ENCODE data around the gene IQGAP3. TPM values are rescaled to one million over a fixed set of nuclear protein-coding genes. Genes with fewer than 3 reads are reported as not detected.

IQGAP3 gene
- total RNA-seq, 2 donors from 2014 or later: 28.6 to 36.9 TPM

DNA sequence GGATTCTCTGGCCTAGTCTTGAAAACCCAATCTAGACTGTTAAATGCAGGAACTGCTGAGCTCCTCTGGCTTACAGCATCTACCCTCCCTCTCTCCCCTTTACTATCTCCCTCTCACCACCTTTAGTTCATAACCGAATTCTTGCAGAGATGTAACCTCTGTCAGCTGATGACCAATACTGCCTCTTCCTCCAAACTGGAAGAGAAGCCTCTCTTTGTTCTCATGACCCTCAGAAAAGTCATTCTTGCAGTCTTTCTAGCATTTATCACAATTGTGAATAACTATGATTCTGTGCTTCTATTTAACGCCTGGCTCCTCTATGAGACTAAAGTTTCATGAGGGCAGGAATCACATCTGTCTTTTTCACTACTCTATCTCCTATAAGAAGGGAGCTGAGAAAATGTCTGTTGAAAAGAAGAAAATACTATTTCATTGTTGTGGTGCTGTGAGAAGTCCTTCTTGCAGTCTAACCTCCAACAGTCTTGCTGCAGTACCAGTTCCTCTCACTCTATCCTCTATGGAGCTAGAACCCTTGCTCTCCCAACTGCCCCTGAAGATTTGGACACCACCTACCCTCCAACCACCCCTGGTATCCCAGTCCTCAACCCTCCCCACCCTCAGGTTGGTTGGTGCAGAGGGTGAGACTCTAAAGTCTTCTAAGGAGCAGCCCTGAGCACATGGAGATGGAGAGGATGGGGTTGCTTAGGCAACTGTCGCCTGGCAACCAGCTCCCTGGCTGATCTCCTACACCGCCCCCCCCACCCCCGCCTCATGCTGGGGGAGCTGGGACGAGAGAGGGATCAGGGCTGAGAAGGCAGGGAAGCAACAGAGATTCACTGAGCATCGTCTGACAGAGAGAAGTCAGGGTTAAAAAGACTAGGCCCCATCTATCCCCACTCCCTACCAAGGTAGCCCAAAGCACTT, 85.7 kb downstream of the IQGAP3 start:
- H3K36me3 Mint-ChIP-seq (ENCODE audit: low read depth): peaks cover 10% of the 10 kb centered on the region
- DNase-seq: no peak
- no peak overlapping the region for H3K27ac Mint-ChIP-seq
- no peak overlapping the region for H3K4me3 Mint-ChIP-seq
- Histone ChIP-seq H3K9ac (ENCODE audit: extremely low read depth, low read length, poor library complexity, severe bottlenecking) (no peak overlapping the region), H3K27me3 (ENCODE audit: control insufficient read depth, insufficient read depth, low read length, poor library complexity, severe bottlenecking) (no peaks in the 10 kb centered on the region), H3K4me1 (ENCODE audit: control insufficient read depth, insufficient read depth, low read length) (peaks cover 13% of the 10 kb centered on the region), H3K27ac (ENCODE audit: low read depth, low read length) (no peak overlapping the region), H3K4me3 (ENCODE audit: low read length) (no peak overlapping the region), H3K36me3 (ENCODE audit: control insufficient read depth, insufficient read depth, low read length) (no peaks in the 10 kb centered on the region), H3K9me3 (ENCODE audit: control insufficient read depth, low read length) (no peaks in the 10 kb centered on the region)
- no peaks in the 10 kb centered on the region for H3K9me3 Mint-ChIP-seq
- WGBS, 2 experiments (ENCODE audit: insufficient coverage in 1 of 2, insufficient read length in 1 of 2): 90 to 100% methylated on average over 1 to 7 of the region's 7 CpGs
- no peaks in the 10 kb centered on the region for H3K27me3 Mint-ChIP-seq (ENCODE audit: insufficient read depth)
- TF ChIP-seq, protein P1, sequence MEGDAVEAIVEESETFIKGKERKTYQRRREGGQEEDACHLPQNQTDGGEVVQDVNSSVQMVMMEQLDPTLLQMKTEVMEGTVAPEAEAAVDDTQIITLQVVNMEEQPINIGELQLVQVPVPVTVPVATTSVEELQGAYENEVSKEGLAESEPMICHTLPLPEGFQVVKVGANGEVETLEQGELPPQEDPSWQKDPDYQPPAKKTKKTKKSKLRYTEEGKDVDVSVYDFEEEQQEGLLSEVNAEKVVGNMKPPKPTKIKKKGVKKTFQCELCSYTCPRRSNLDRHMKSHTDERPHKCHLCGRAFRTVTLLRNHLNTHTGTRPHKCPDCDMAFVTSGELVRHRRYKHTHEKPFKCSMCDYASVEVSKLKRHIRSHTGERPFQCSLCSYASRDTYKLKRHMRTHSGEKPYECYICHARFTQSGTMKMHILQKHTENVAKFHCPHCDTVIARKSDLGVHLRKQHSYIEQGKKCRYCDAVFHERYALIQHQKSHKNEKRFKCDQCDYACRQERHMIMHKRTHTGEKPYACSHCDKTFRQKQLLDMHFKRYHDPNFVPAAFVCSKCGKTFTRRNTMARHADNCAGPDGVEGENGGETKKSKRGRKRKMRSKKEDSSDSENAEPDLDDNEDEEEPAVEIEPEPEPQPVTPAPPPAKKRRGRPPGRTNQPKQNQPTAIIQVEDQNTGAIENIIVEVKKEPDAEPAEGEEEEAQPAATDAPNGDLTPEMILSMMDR (conservative IDR thresholded peaks at IDR 0.05): no peak
- peaks cover 22% of the 10 kb centered on the region for H3K4me1 Mint-ChIP-seq

DNA sequence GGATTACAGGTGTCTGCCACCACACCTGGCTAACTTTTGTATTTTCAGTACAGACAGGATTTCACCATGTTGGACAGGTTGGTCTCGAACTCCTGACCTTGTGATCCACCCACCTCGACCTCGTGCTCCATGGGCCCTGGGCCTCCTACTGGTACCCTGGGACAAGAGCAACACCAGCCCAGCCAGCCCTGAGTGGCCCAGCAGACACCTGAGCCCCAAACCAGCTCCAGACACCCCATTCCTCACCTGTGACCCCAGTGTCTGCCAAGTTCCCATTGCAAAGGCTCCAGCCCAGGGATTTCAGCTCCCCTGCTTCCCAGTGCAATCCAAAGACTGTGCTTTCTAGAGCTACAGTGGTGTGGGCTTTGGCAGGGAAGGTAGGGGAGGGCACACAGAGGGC, 86.4 kb downstream of the IQGAP3 start:
- H3K27ac ChIP-seq (ENCODE audit: low read depth, low read length): no peak overlapping the region
- Mint-ChIP-seq H3K4me3 (no peak overlapping the region), H3K36me3 (ENCODE audit: low read depth) (peaks cover 12% of the 10 kb centered on the region), H3K27me3 (ENCODE audit: insufficient read depth) (no peaks in the 10 kb centered on the region), H3K4me1 (peaks cover 21% of the 10 kb centered on the region), H3K27ac (no peak overlapping the region), H3K9me3 (no peaks in the 10 kb centered on the region)
- H3K4me3 ChIP-seq (ENCODE audit: low read length): no peak overlapping the region
- H3K27me3 ChIP-seq (ENCODE audit: control insufficient read depth, insufficient read depth, low read length, poor library complexity, severe bottlenecking): no peaks in the 10 kb centered on the region
- no peak overlapping the region for H3K9ac ChIP-seq (ENCODE audit: extremely low read depth, low read length, poor library complexity, severe bottlenecking)
- no peak for DNase-seq
- peaks cover 4% of the 10 kb centered on the region for H3K36me3 ChIP-seq (ENCODE audit: control insufficient read depth, insufficient read depth, low read length)
- peaks cover 13% of the 10 kb centered on the region for H3K4me1 ChIP-seq (ENCODE audit: control insufficient read depth, insufficient read depth, low read length)
- H3K9me3 ChIP-seq (ENCODE audit: control insufficient read depth, low read length): no peaks in the 10 kb centered on the region
- WGBS, 2 experiments (ENCODE audit: insufficient coverage in 1 of 2, insufficient read length in 1 of 2): 90 to 93% methylated on average over 2 to 3 of the region's 3 CpGs
- TF ChIP-seq, protein P1 (conservative IDR thresholded peaks at IDR 0.05): peak; percentile 10

DNA sequence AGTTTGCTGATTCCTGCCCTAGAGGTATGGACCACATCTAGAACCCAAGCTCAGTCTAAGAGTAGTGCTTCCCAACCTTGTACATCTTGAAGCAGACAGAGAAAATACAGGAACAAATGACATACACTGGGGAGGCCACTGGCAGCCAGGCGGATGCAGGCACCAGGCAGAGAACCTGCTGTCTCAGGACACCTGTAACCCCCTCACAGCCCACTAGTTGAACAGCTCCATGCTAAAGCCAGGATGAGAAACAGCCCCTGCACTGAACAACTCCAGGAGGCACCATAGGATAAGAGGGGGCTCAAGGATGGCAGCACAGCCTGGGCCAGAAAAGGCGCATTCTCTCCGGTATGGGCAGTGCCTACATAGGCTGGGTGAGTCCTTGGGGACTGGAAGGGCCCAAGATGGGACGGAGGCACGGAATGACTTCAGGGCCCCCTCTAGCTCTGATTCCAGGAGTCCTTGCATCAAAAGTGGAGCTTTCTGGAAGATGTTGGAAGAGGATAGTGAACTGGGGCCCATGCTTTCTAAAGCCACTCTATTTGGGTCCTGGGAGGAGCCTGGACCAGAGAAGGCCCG, 87.8 kb downstream of the IQGAP3 start:
- Mint-ChIP-seq H3K9me3 (no peaks in the 10 kb centered on the region), H3K27me3 (ENCODE audit: insufficient read depth) (no peaks in the 10 kb centered on the region), H3K27ac (no peak overlapping the region), H3K4me1 (peaks cover 18% of the 10 kb centered on the region), H3K36me3 (ENCODE audit: low read depth) (peaks cover 22% of the 10 kb centered on the region), H3K4me3 (no peak overlapping the region)
- no peak for DNase-seq
- no peaks in the 10 kb centered on the region for H3K9me3 ChIP-seq (ENCODE audit: control insufficient read depth, low read length)
- no peak overlapping the region for H3K9ac ChIP-seq (ENCODE audit: extremely low read depth, low read length, poor library complexity, severe bottlenecking)
- H3K27ac ChIP-seq (ENCODE audit: low read depth, low read length): no peak overlapping the region
- H3K36me3 ChIP-seq (ENCODE audit: control insufficient read depth, insufficient read depth, low read length): peaks cover 15% of the 10 kb centered on the region
- TF ChIP-seq, protein P1 (conservative IDR thresholded peaks at IDR 0.05): no peak
- no peak overlapping the region for H3K4me3 ChIP-seq (ENCODE audit: low read length)
- H3K4me1 ChIP-seq (ENCODE audit: control insufficient read depth, insufficient read depth, low read length): peaks cover 2% of the 10 kb centered on the region
- WGBS, 2 experiments (ENCODE audit: insufficient coverage in 1 of 2, insufficient read length in 1 of 2): 87 to 93% methylated on average over 3 to 6 of the region's 6 CpGs
- H3K27me3 ChIP-seq (ENCODE audit: control insufficient read depth, insufficient read depth, low read length, poor library complexity, severe bottlenecking): no peaks in the 10 kb centered on the region

All from endodermal cell (in vitro differentiated cells).